Brain microvascular endothelial cell (primary cell): ENCODE data around the gene ZNF664.
A peak's percentile ranks its signal among the peaks of the same experiment; 100 is the strongest.

Experiments
- DNase-seq: peaks from one replicate; pipeline ENCODE4 v3.0.0-alpha.2; 2020
- H3K27ac ChIP-seq: fragments of 250-450 bp; sonication (Bioruptor Pico); 2 replicates; pipeline ENCODE4 v1.5.1; 2020; ENCODE audit warnings: mild to moderate bottlenecking, moderate library complexity
- H3K27me3 ChIP-seq: fragments of 250-450 bp; sonication (Bioruptor Pico); replicated peaks from 2 replicates; pipeline ENCODE4 v1.5.1; 2020; ENCODE audit warnings: mild to moderate bottlenecking
- H3K36me3 ChIP-seq: fragments of 250-450 bp; sonication (Bioruptor Pico); replicated peaks from 2 replicates; pipeline ENCODE4 v1.5.1; 2020; ENCODE audit warnings: mild to moderate bottlenecking
- H3K4me3 ChIP-seq: 2 replicates; pipeline ENCODE4 v1.5.1; 2011; ENCODE audit warnings: low read depth, mild to moderate bottlenecking, control low read depth, low read length, moderate library complexity
- in situ Hi-C: cut with HindIII; loops from 2 replicates; pipeline ENCODE4 v1.10.0; 2017; ENCODE audit warnings: low sequenced_read_pairs, low pct_ligation_motif_present
- TF ChIP-seq, protein P1 (sequence below): IDR thresholded peaks from 2 replicates; pipeline ENCODE4 v1.5.1; 2011; ENCODE audit warnings: low read depth, mild to moderate bottlenecking, moderate library complexity, low read length, control low read depth, inconsistent platforms; ENCODE audit errors: missing control alignments

ZNF664 gene

DNA sequence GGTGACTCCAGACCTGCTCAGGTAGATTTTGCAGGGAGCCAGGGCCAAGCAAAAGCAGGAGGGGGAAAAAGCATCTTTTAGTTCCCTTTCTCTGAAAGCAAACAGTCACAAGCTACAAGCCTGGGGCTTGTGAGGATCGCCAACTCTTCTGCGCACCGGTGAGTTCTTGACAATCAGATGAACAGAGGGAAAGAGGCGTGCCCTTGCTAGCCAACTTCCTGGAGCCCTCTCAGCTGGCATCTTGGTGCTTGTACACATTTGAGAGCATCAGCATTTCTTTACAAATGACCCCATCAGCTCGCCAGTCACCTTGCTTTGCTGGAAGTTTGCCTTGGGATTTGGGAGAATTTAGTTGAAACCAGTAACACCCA is 55.5 kb downstream of the ZNF664 start:
- H3K36me3 ChIP-seq, result no peaks in the 10 kb centered on the region
- H3K27ac ChIP-seq, result no peak overlapping the region
- no peak overlapping the region for H3K4me3 ChIP-seq
- no peak for DNase-seq
- in situ Hi-C loops, result no loop called here
- TF ChIP-seq, protein P1, sequence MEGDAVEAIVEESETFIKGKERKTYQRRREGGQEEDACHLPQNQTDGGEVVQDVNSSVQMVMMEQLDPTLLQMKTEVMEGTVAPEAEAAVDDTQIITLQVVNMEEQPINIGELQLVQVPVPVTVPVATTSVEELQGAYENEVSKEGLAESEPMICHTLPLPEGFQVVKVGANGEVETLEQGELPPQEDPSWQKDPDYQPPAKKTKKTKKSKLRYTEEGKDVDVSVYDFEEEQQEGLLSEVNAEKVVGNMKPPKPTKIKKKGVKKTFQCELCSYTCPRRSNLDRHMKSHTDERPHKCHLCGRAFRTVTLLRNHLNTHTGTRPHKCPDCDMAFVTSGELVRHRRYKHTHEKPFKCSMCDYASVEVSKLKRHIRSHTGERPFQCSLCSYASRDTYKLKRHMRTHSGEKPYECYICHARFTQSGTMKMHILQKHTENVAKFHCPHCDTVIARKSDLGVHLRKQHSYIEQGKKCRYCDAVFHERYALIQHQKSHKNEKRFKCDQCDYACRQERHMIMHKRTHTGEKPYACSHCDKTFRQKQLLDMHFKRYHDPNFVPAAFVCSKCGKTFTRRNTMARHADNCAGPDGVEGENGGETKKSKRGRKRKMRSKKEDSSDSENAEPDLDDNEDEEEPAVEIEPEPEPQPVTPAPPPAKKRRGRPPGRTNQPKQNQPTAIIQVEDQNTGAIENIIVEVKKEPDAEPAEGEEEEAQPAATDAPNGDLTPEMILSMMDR, result no peak
- H3K27me3 ChIP-seq, result no peaks in the 10 kb centered on the region

DNA sequence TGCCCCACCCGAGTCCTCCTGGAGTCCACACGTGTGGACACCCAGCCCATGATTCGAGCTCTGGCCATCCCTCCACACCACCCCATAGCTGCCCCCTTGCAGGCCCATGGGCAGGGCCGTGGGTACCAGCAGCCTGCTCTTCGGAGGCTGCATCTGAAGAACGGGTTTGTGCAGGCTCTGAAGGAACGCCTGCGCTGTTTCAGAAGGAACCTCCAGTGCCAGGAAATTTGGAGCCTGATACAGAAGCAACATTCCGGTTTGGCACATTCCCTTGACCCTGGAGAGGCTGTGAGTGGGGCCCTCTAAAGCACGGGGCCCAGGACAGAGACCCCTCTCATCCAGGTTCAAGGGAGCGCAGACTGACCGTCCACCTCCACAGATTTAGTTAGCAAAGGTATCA is 57.0 kb downstream of the ZNF664 start:
- Histone ChIP-seq H3K36me3 (no peaks in the 10 kb centered on the region), H3K27ac (peak overlapping the region; percentile 48), H3K4me3 (no peak overlapping the region), H3K27me3 (no peaks in the 10 kb centered on the region)
- TF ChIP-seq, protein P1, result no peak
- in situ Hi-C loops, result no loop called here
- DNase-seq, result no peak

DNA sequence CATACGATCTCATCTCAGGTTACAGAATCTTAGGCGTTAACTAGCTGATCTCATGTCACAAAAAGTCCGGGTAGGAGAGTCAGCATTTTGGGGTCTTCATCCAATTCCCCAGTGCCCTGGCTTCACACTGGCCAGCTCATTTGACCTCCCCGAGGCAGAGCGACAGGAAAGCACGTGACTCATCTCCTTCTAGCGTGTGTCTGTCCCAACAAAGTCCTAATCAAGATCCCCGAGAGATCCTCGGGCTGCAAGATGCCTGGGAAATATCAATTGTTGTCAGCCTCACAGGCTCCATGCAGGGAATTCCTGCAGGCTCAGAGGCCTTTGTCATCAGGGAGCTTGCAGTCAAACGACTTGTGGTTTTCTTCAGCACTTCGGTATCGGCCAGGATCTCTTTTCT is 57.5 kb downstream of the ZNF664 start:
- in situ Hi-C loops, result no loop called here
- TF ChIP-seq, protein P1, result no peak
- Histone ChIP-seq H3K36me3 (no peaks in the 10 kb centered on the region), H3K27me3 (no peaks in the 10 kb centered on the region), H3K4me3 (no peak overlapping the region), H3K27ac (peak overlapping the region; percentile 48)
- peak; percentile 80 for DNase-seq

DNA sequence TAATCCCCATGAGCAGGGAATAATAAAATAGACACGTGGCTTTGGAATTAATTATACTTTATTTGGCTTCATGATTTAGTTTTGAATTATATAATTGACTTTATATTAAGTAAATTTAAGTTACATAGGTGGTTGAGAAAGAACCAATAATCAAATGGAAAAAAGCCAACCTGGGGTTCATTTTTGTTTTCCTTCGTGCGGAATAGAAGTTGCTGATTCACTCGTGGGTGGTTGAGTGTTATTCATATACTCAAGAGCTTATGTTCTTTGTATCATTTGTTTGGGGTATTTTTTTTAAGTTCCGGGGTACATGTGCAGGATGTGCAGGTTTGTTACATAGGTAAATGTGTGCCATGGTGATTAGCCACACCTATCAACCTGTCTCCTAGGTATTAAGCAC is 58.0 kb downstream of the ZNF664 start:
- no peaks in the 10 kb centered on the region for H3K27me3 ChIP-seq
- in situ Hi-C loops, result no loop called here
- TF ChIP-seq, protein P1, result no peak
- no peaks in the 10 kb centered on the region for H3K36me3 ChIP-seq
- peak overlapping the region; percentile 48 for H3K27ac ChIP-seq
- H3K4me3 ChIP-seq, result no peak overlapping the region
- DNase-seq, result no peak

DNA sequence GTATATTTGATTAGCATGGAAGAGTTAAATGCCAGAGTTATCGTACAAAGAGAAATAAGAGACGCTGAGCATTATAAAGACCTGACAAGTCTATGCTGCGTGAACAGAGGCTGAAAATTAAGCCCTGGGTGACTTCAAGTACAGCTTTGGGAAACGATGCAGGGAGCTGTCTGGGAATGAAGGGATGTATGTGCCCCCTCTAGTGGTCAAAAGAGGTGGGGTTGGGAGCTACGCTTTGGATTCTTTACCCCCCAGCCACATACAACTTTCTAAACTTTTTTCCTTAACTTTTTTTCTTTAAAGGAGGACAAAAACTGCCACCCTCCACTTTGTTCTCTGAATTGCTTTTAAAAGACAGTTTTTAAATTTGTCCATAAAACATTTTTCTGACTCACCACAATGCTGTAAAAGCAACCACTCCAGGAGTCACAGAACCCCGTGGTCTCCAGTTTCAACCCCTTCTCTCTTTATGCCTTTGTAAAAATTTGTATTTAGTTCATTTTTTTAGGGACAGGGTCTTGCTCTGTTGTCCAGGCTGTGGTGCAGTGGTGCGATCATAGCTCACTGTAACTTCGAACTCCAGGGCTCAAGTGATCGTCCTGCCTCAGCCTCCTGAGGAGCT is 59.4 kb downstream of the ZNF664 start:
- no peak overlapping the region for H3K4me3 ChIP-seq
- H3K27ac ChIP-seq, result no peak overlapping the region
- TF ChIP-seq, protein P1, result peak; percentile 95
- H3K27me3 ChIP-seq, result no peaks in the 10 kb centered on the region
- DNase-seq, result peak; percentile 57
- H3K36me3 ChIP-seq, result no peaks in the 10 kb centered on the region
- in situ Hi-C loops, result no loop called here

DNA sequence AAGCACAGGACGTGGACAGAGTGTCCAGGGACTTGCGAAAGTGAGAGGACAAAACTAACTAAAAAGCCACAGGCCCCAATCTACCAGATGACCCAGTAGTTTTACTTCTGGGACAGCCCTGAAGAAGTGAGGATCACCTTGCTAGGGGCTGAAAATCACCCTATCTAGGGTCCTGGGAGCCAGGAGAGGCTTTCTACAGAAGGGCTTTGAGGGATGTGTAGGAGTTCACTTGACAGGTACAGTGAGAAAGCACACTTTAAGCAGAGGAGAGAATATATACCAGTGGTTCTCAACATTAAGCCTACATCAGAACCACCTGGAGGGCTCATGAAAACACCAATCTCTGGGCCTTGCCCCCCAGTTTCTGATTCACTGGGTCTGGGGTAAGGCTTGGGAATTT is 60.8 kb downstream of the ZNF664 start:
- in situ Hi-C loops, result no loop called here
- no peaks in the 10 kb centered on the region for H3K36me3 ChIP-seq
- no peak overlapping the region for H3K4me3 ChIP-seq
- TF ChIP-seq, protein P1, result no peak
- H3K27ac ChIP-seq, result no peak overlapping the region
- no peaks in the 10 kb centered on the region for H3K27me3 ChIP-seq
- DNase-seq, result no peak
